Stimulated activated CD4-positive, alpha-beta T cell treated with anti-CD3 and anti-CD28 coated beads, Interleukin-12 subunit alpha, Interleukin-12 subunit beta, amount 100 ng/mL, for 4 hours (primary cell): Measurements from ENCODE around the gene SMIM10L2A.
"Not testable (repeated sequence)": the region's sequence is repeated elsewhere in the genome, so short reads cannot be mapped to it uniquely, and the experiment has no call there.

Experiments used
- DNase-seq: peaks from one replicate; pipeline ENCODE4 v3.0.0-alpha.2; 2020

The SMIM10L2A gene

DNA sequence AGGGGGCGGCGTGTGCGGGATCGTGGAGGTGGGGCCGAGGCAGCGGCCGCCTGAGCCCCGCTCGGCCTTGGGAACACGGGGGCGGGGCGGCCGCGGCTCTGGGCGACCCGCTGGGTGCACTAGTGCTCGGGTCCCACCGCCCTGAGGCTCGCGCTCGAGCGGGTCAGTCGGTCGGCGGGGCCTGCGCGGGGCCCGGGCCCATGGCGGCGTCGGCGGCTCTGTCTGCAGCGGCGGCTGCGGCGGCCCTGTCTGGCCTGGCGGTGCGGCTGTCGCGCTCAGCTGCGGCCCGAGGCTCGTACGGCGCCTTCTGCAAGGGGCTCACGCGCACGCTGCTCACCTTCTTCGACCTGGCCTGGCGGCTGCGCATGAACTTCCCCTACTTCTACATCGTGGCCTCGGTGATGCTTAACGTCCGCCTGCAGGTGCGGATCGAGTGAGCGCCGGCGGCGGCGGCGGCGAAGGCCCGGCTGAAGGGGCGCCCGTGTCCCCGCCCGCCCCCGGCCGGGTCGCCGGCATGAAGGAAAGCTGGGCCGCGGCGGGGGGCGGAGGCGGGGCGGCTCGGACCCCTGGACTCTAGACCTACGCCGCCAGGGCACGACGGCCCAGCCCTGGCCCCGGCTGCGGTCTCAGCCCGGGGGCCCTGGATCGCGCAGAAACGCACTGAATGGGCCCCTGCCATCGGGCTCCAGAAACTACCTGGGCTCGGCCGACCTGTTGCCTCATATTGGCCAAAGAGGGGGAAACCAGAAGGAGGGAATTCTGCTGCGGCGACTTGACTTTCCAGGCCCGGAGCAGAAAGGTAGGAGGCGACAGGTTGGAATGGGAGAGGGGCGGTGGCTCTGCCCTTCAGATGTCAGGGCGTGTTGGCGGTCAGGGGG, at the start of gene SMIM10L2A:
SMIM10L2A (plus strand) TSS at position 13 of the 878 bp plus-strand sequence; CDS start at position 201, 188 bp downstream.
- no peak for DNase-seq

- DNase-seq, result no peak
Observed at GRCh38 chrX:135373357-135373756, 48.4 kb upstream of the SMIM10L2A start.

- no peak for DNase-seq
Observed at GRCh38 chrX:135382260-135382659, 39.5 kb upstream of the SMIM10L2A start.

GRCh38 chrX:135383249-135383648, 38.5 kb upstream of the SMIM10L2A start:
- DNase-seq, result no peak

DNA sequence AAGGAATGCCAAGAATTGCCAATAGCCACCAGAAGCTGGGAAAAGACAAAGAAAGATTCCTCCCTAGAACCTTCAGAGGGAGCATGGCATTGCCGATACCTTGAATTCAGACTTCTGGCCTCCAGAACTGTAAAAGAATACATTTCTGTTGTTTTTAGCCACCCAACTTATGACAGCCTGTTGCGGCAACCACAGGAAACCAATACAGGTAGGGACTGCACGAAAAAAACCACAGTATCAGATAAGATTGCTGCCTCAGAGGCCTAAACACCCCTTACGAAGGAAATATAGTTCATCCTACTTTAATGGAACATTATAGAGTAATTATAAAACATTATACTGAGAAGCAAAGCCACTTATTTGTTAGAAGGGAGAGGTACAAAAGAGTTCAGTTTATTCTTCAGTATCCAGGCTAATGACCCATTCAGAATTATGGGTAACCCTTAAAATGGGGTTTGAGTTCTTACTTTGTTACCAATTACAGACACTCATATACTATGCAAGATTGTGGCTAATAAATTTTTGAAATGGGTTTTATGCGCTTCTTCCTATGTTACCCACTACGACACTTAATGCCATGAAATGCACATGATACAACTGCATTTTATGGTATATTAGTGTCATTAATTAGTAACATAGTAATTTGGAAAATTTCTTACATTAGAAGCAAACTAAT, 37.4 kb upstream of the SMIM10L2A start:
- DNase-seq, result no peak

- DNase-seq, result no peak
Observed at GRCh38 chrX:135388841-135389240, 32.9 kb upstream of the SMIM10L2A start.

- no peak for DNase-seq
Observed at GRCh38 chrX:135389243-135389642, 32.5 kb upstream of the SMIM10L2A start.

- no peak for DNase-seq
Observed at GRCh38 chrX:135389717-135390116, 32.0 kb upstream of the SMIM10L2A start.

DNA sequence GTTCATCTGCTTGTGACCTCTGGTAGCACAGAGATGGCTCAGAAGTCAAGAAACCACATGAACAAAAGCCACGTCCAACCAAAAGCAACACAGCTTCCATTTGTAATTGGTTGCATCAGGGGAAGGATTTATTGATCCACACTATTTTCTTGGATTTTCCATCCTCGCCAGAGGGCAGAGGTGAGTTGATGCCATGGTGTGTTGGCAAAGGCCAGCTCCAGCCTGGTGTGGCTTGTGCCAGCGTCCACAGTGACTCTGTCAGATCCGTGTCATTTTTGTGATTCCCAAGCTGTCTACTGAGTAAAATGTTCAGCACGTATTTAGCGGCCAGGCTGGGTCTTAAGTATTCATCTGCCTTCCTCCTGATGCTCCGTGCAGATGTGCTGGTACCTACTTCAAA, 30.0 kb upstream of the SMIM10L2A start:
- no peak for DNase-seq

DNA sequence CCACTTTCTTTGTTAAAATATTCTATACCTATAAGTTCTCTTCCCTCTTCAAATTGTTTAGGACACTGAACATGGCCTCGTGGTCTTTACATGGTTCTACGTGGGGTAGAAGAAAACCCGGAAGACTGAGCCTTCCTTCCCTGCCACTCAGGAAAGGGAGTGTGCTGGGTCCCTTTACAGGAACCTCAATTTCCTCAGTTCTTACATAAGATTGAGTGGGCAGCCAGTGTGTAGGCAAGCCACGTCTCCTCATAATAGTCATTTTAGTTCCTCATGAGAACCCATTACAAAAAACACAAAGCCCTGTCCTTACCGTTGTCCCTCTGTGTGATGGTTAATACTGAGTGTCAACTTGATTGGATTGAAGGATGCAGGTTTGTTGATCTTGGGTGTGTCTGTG, 28.7 kb upstream of the SMIM10L2A start:
- no peak for DNase-seq

- no peak for DNase-seq
Observed at GRCh38 chrX:135395064-135395463, 26.7 kb upstream of the SMIM10L2A start.

DNA sequence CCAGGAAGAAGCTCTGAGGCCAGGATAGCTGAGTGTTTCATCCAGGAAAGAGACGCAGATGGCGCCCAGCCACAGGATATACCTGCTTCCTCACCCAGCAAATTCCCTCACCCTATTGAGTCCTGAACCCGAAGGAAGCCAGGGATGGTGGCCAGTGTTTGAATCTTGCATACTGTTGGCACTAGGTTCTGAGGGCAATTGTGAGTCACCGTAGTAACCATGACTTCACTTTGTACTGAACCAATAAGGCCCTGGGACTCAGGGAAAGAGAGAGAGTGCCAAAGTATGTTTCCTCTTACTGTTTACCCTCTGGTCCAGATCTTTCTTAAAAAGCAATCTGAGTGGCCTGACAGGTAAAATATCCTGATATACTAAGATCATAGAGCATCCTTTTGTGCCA, 25.6 kb upstream of the SMIM10L2A start:
- DNase-seq, result no peak

DNA sequence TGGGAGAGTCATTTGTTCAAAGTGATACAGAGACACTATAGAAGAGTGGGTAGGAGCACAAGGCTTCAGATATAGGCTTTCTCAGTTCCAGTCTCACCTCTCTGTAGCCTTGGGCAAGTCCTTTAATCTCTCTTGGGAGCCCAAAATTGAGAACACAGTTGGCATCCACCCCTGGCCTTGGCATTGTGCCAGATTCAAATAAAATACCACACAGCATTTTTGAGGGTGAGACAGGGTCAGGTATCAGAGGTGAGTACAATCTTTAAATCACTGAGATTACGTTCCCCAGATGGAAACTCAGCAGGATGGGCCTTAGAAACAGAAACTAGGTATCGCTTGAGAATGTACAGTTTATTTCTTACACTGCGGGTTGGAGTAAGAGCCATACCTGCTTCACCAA, 25.2 kb upstream of the SMIM10L2A start:
- no peak for DNase-seq

- no peak for DNase-seq
Observed at GRCh38 chrX:135397652-135398051, 24.1 kb upstream of the SMIM10L2A start.

DNA sequence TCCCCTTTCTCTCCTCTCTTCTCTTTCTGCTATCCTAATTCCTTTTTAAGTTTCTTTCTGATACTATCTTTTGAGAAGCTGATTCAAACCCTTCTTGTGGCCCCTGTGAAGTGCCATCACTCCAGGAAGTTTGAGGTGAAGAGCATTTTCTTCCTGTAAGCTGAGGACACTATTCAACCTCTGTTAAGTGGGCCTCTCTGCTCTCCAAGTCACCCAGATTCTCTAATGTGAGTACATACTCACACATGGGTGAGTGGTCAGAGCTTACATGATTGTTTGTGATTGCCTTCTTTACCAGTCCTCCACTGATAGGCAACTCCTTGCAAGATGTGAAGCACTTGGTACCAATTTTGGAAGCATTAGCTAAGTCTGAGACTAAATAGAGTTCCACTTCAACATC, 18.4 kb upstream of the SMIM10L2A start:
- DNase-seq, result no peak

- DNase-seq, result not testable (repeated sequence)
Observed at GRCh38 chrX:135406428-135406827, 15.3 kb upstream of the SMIM10L2A start.

- no peak for DNase-seq
Observed at GRCh38 chrX:135408794-135409193, 12.9 kb upstream of the SMIM10L2A start.

- DNase-seq, result no peak
Observed at GRCh38 chrX:135410861-135411627, 10.7 kb upstream of the SMIM10L2A start.

DNA sequence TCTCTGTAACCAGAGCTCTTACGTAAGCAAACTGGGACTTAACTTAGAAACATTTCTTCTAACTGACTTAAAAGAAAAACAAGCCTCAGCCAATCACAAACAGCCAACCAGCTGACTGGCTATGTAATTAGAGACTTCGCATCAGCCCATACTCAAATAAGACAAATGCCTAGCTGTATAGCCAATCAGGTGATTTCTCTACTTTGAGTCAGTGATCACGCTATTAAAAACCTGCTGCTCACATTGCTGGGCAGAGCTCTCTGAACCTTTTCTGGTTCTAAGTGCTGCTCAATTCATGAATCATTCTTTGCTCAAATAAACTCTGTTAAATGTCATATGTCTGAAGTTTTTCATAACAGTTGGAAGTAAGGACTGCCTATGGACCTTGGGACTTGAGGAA, 9.9 kb upstream of the SMIM10L2A start:
- no peak for DNase-seq

DNA sequence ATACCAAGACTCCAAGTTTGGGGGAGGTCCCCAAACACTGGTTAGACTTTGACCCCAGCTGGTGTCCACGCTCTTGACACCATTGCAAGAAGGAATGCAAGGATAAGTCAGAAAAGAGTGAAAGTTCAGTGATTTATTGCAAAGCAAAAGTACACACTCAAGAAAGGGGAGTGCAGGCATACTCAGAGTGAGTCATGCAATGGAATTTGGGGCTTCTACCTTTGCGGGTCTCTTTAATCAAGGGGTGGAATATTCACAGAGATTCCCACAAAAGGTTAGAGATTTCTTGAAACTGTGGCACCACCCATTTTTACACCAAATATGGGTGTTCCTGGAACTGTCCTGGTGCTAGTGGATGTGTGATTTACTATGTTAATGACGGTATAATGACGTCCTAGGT, 5.2 kb upstream of the SMIM10L2A start:
- no peak for DNase-seq

DNA sequence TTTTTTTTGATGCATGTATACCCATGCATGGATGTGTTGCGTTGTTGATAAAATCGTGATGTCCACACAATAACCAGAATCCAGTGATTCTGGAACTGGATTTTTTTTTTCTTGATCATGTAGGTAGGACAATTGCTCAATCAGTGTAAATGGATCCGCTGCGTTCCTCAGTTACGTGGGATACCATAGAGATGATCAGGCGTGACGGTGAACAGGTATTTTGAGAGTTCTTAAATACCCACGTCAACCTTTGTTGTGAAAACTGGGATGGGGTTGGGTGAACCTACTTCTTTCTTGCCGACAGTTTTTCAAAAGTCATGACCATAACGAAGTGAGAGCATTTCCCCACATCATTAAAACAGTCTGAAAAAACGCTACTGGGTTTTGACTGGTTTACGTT, 913 bp upstream of the SMIM10L2A start:
- DNase-seq, result no peak

DNA sequence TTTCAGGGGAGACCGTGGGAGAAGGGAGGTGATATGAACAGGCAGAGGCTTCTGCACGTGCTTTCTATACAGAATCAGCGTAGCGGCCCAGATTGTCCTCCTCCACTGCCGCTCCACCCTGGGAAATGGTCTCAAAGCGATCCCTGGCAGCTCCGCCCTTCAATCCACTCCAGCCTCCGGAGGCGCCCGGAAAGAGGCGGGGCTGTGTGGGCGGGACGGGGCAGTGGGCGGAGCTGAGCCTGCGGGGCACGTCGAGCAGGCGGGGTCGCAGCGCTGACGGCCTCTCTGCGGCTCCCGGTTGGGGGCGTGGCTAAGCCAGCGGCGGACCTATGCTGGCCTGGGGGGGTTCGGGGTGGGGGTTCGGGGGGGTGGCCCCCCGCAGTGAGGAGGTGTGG, 210 bp upstream of the SMIM10L2A start:
- peak; percentile 88 for DNase-seq

DNA sequence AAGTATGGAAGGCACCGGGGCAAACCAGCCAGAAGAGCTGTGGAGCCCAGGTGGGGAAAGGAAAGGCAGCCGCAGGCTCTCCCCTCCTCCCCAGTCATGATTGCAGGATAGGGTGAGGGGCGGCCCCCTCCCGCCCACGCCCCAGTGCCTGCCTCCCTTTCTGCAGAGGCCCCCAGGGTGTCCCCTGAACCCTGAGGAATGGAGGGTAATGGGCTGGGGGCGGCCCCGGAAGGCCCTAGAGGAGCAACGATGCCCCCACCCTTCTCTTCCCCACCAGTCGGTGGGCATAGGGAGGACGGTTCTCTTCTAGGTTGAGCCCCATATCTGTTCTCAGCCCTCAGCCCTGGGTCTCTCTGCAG, 1.0 kb downstream of the SMIM10L2A start:
- not testable (repeated sequence) for DNase-seq
